Stimulated activated CD4-positive, alpha-beta T cell treated with anti-CD3 and anti-CD28 coated beads, TNF-alpha, amount 100 ng/mL, for 4 hours (primary cell): ENCODE data around the gene CASZ1.

Experiments used
- DNase-seq, 3 experiments: peaks; one replicate each; pipeline ENCODE4 v3.0.0-alpha.2; 2020; ENCODE audit warnings: low read depth in 3 of 3

Gene CASZ1

DNA sequence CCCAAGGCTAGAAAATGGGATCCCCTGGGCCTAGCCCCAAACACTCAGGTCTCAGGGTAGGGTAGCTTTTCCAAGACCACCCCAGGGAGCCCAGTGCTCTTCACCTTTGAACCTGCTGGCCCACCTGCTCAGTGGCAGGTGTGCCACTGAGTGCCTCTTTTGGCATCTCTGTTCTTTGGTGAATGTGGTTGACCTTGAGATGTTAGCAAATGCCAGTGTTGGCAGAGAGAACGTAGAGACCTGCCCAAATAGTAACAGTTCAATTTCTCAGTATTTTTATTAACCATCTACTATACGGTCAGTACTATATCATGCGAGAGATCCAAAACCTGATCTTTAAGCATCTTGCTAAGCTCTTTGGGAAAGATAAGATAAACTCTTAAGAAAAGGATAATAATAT lies 193.5 kb downstream of the CASZ1 start:
- no peak for DNase-seq

DNA sequence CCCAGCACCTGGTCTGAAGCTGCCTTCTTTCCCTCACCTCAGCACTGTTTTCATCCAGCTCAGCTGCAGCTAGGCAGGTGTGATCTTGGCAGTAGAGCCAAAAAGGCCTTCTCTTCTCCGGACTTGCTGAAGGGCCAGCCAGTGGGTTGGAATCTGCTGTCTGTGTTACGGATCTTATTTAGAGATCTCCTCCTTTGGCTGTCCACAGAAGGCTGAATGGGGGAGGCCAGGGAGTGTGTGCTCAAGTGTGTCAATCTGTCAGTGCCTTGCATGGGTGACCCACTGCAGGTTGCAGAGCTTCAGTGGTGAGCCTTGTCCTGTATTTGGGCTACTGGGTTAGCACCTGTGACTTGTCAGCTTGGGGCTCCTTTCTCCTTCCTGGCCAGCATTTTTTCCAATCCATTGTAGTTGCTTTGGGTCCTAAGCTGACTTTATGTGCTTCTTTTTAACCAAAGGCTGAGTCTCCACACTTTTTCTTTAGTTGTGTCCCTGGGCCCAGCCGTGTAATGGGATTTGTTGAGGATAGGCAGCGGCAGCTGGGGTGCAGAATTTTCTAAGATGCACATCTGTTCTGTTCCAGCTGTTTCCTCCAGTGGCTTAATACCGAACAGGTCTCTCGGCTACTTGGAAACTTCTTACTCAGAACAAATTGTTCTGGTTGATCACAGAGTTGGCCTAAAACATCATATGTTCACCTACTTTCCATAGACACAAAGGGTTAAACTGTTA lies 194.9 kb downstream of the CASZ1 start:
- no peak for DNase-seq

DNA sequence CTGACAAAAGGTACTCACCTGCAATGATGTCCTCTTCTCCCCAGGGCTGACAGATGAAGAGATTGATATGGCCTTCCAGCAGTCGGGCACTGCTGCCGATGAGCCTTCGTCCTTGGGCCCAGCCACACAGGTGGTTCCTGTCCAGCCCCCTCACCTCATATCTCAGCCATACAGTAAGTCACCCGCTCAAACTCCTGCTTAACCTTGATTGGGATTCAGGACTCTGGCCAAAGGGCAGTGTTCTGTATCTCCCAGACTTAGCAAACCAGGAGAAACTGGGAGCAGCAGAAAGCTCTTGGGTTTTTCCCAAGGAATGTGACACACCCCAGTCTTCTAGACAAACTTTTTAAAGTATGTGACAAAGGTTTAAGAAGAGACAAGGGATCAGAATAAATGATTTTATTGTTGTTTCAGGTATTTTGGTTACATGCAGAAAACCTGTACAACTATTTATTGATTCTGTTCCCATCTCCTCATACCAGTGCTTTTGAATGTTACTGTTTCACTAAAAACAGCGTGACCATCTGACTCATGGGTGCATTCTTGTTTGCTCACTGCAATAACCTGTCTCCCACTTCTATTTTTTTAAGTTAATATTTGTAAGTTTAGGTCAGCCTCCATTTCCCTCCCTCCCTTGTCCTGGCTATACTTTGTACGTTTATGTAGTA lies 197.1 kb downstream of the CASZ1 start:
- no peak for DNase-seq

DNA sequence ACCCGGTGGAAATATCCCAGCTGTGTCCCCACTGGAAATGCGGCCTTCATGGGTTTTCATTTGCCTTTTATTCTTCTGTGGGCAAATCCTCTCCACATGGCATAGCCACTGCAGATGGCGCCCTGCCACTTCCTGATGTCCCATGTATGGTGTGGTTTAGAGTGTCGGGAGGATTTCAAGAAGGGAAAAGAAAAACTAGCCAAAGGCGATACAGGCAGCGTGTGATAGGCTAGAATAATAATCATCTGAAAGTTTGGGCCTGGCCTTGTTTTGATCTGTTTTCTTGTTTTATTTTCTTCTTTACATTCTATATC lies 198.1 kb downstream of the CASZ1 start:
- DNase-seq, result no peak

GRCh38 chr1:10597492-10598388 lies 198.7 kb downstream of the CASZ1 start:
- no peak for DNase-seq

DNA sequence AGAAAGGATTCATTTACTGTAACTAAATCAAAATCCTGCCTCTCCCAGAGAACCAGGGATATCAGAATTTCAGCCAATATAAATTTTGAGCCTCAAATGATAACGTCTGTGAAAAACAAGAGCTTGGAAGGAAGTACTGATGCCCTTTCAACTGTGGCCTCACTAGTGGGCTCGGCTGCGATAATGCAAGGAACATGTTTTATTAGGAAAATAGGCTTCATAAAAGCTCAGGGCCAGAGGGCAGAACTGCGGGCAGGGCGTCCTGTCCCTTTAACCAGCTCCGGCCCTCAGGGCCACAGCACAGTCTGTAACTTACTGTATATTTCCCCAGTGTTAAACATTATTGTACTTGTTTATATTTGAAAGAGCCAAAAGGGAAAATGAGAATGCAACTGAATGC lies 199.7 kb downstream of the CASZ1 start:
- no peak for DNase-seq

DNA sequence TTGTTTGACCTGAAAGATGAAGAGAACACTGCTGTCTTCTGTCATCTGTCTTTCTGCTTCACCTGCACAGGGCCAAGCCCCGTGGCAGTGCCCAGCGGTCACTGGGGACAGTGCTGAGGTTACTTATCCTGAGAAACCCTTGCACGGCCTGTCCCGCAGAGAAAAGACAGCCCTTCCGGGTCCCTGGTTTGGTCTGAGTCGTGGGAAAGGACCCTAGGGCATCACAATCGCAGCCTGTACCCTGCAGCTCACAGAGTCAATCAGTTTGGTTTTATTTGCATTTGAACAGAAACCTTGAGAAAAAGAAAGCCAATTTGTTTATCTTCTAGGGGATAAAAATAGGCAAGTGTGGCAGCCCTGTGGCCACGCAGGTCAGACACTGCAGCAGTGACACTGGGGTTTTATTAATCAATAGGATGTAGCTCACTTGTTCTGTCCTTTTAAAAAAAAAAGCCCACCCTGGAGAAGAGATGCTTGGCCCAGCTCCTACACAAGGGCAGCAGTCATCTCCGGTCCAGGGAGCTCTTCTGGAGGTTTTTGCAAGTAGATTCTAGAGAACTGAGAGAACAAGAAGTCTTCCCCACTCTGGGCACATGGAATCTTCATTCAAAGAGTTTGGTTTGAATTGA lies 201.7 kb downstream of the CASZ1 start:
- DNase-seq, result no peak

GRCh38 chr1:10593750-10594149 lies 202.7 kb downstream of the CASZ1 start:
- no peak for DNase-seq

DNA sequence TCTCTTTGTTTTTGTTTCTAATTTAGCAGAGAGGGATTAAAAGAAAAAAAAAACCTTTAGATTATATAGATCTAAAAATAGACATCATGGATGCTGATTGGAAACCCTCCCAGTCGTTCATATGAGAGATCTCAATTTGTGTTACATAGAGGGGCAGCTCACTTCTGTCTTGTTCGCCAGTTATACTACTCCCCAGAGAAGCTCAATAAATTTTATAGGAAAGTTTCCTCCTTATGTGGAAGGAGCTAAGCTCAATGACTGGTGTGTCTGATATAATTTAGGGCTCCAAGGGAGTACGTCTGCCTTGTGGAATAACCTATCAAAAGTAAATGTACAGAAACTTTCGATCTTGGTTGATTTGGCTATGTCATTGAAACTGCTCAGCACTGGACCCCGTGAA lies 204.1 kb downstream of the CASZ1 start:
- no peak for DNase-seq

GRCh38 chr1:10591010-10591409 lies 205.4 kb downstream of the CASZ1 start:
- DNase-seq, result no peak

DNA sequence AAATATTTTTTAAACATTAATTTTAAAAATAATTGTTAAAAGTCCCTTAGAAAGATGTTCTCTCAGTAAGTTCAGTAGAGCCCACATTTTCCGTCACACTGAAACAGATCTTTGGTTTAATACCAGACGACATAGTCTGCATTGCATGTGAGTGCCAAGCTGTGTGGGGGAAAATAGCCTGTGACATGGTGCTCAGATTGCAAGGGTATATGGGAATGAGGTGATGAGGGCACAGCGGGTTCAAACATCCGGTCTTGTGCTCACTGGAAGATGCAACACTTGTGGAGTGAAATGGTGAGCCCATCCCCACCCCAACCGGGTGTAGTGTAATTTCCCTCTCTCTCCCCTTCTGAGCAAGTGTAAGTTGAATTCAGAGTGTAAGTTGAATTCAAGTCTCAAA lies 207.4 kb downstream of the CASZ1 start:
- no peak for DNase-seq

DNA sequence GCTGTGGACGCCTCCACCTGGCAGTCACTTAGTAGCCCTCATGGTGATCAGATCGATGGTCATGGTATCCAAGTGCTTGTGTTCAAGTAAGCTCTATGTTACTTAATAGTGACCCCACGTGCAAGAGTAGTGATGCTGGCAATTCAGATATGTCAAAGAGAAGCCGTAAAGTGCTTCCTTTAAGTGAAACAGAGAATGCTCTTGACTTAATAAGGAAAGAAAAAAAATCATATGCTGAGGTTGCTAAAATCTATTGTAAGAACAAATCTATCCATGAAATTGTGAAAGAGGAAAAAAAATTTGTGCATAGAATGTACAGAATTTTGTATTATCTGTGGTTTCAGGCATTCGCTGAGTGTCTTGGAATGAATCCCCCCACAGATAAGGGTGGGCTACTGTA lies 207.8 kb downstream of the CASZ1 start:
- DNase-seq, result no peak
